Esophagus muscularis mucosa (tissue), 4 donors: ENCODE results near the gene PZP. TPM values are rescaled to one million over a fixed set of nuclear protein-coding genes. Genes with fewer than 3 reads are reported as not detected.

Experiments
- DNase-seq: peaks from one replicate; pipeline ENCODE4 v3.0.0-alpha.2; 2017; ENCODE audit errors: extremely low spot score
- H3K27ac ChIP-seq, 4 donors: fragments of 200-600 bp; sonication (generic); replicated peaks in 1 of 4; 1 replicate in 3 of 4; 2 replicates in 1 of 4; pipeline ENCODE4 v1.5.1; 2016 to 2019; ENCODE audit warnings: mild to moderate bottlenecking in 1 of 4
- H3K27me3 ChIP-seq, 4 donors: fragments of 200-600 bp; sonication (generic); one replicate each; pipeline versions ENCODE4 v1.5.1 to v1.6.0; 2016 to 2019
- H3K36me3 ChIP-seq, 4 donors: fragments of 200-600 bp; sonication (generic); one replicate each; pipeline ENCODE4 v1.5.1; 2016 to 2019
- H3K4me1 ChIP-seq, 4 donors: fragments of 200-600 bp; sonication (generic); one replicate each; pipeline ENCODE4 v1.5.1; 2016 to 2019
- H3K4me3 ChIP-seq, 4 donors: fragments of 200-600 bp; sonication (generic); 1 replicate in 2 of 4; 2 replicates in 2 of 4; pipeline ENCODE4 v1.5.1; 2016 to 2019; ENCODE audit warnings: mild to moderate bottlenecking in 4 of 4, moderate library complexity in 1 of 4
- H3K9me3 ChIP-seq, 4 donors: fragments of 200-600 bp; sonication (generic); 1 replicate in 3 of 4; 2 replicates in 1 of 4; pipeline ENCODE4 v1.5.1; 2016 to 2019
- CTCF ChIP-seq, 3 experiments: fragments of 200-600 bp in 2 of 3; fragments of 450-650 bp in 1 of 3; sonication (generic) in 2 of 3; IDR thresholded peaks; one replicate each; pipeline ENCODE4 v1.5.1; 2017 to 2019; ENCODE audit warnings: antibody characterized with exemption in 3 of 3, mild to moderate bottlenecking in 2 of 3, moderate library complexity in 1 of 3
- EP300 ChIP-seq: sonication (generic); formaldehyde crosslinking; IDR thresholded peaks from one replicate; pipeline ENCODE4 v1.6.1; 2017; ENCODE audit warnings: antibody characterized with exemption
- POLR2A ChIP-seq: fragments of 450-650 bp; IDR thresholded peaks from one replicate; pipeline ENCODE4 v1.6.1; 2017; ENCODE audit warnings: antibody characterized with exemption, moderate library complexity, mild to moderate bottlenecking, low read depth
- POLR2AphosphoS5 ChIP-seq, 2 donors: sonication (generic); formaldehyde crosslinking; IDR thresholded peaks; one replicate each; pipeline ENCODE4 v1.6.1; 2017; ENCODE audit warnings: antibody characterized with exemption in 2 of 2
- WGBS: methylation state at CpG from one replicate; pipeline ENCODE4 v1.1.5; 2018; 5-methylcytosine and 5-hydroxymethylcytosine counted together
- intact Hi-C: fragments of 100-400 bp; cut with DNase I; formaldehyde crosslinking; loops from one replicate; pipeline ENCODE4 v1.15.1; 2023
- total RNA-seq, 4 donors: library from RNA; depleted of rRNA; stranded (reverse); fragments of >200 nt; gene quantifications; one replicate each; pipeline versions ENCODE4 v1.1.0 to v1.2.1, GENCODE V29; 2016

PZP gene
- total RNA-seq, 4 donors from 2014 or later: 0.06 to 1.2 TPM; not detected in 2

GRCh38 chr12:9127484-9127883, 80.7 kb downstream of the PZP start:
- Histone ChIP-seq H3K9me3 (no peaks in the 10 kb centered on the region), H3K36me3 (no peaks in the 10 kb centered on the region), H3K4me1 (peaks cover 8 to 19% (median 17%) of the 10 kb centered on the region in 4 donors), H3K4me3 (no peak overlapping the region), H3K27me3 (no peaks in the 10 kb centered on the region), H3K27ac (no peak overlapping the region)
- WGBS: 95% methylated on average over 21 of the region's 21 CpGs
- intact Hi-C loops: no loop called here
- DNase-seq: no peak
- no peak for TF ChIP-seq POLR2AphosphoS5 (IDR thresholded peaks at IDR 0.05)

- peaks cover 17 to 37% (median 24%) of the 10 kb centered on the region in 4 donors for H3K4me1 ChIP-seq
- no peak for DNase-seq
- H3K9me3 ChIP-seq: no peaks in the 10 kb centered on the region
- H3K27ac ChIP-seq: peak overlapping the region; percentile 58 to 72 (median 67)
- 87% methylated on average over 6 of the region's 16 CpGs for WGBS
- intact Hi-C loops: no loop called here
- H3K36me3 ChIP-seq: no peaks in the 10 kb centered on the region
- H3K27me3 ChIP-seq: no peaks in the 10 kb centered on the region
- H3K4me3 ChIP-seq: peak overlapping the region; percentile 25 to 43 (median 36)
- TF ChIP-seq POLR2A (no peak), EP300 (no peak), CTCF (IDR thresholded peaks at IDR 0.05) (no peak), POLR2AphosphoS5 (IDR thresholded peaks at IDR 0.05) (no peak)
Observed at GRCh38 chr12:9124383-9125031, 83.7 kb downstream of the PZP start.

GRCh38 chr12:9123781-9124382, 84.3 kb downstream of the PZP start:
- intact Hi-C loops: no loop called here
- H3K4me1 ChIP-seq: peaks cover 21 to 42% (median 30%) of the 10 kb centered on the region in 4 donors
- no peak for DNase-seq
- no peaks in the 10 kb centered on the region for H3K27me3 ChIP-seq
- H3K9me3 ChIP-seq: no peaks in the 10 kb centered on the region
- no peak for TF ChIP-seq POLR2AphosphoS5 (IDR thresholded peaks at IDR 0.05)
- H3K4me3 ChIP-seq: peak overlapping the region; percentile 25 to 43 (median 36)
- 78% methylated on average over 14 of the region's 14 CpGs for WGBS
- no peaks in the 10 kb centered on the region for H3K36me3 ChIP-seq
- H3K27ac ChIP-seq: peak overlapping the region; percentile 58 to 72 (median 67)

- H3K4me3 ChIP-seq: peak overlapping the region in 2 of 4 donors; percentile 1 to 2
- no peaks in the 10 kb centered on the region for H3K27me3 ChIP-seq
- no peak for DNase-seq
- intact Hi-C loops: no loop called here
- WGBS: 70% methylated on average over 3 of the region's 3 CpGs
- peak overlapping the region in 2 of 4 donors; percentile 6 to 17 for H3K27ac ChIP-seq
- no peaks in the 10 kb centered on the region for H3K36me3 ChIP-seq
- no peaks in the 10 kb centered on the region for H3K9me3 ChIP-seq
- TF ChIP-seq POLR2A: no peak
- no peak for TF ChIP-seq CTCF (IDR thresholded peaks at IDR 0.05)
- TF ChIP-seq POLR2AphosphoS5 (IDR thresholded peaks at IDR 0.05): no peak
- TF ChIP-seq EP300: no peak
- H3K4me1 ChIP-seq: peaks cover 36 to 58% (median 48%) of the 10 kb centered on the region in 4 donors
Observed at GRCh38 chr12:9122091-9122609, 86.0 kb downstream of the PZP start.

- TF ChIP-seq CTCF (IDR thresholded peaks at IDR 0.05) (no peak), POLR2A (no peak), POLR2AphosphoS5 (IDR thresholded peaks at IDR 0.05) (no peak), EP300 (no peak)
- intact Hi-C loops: no loop called here
- H3K9me3 ChIP-seq: no peaks in the 10 kb centered on the region
- DNase-seq: no peak
- no peak overlapping the region for H3K4me3 ChIP-seq
- no peaks in the 10 kb centered on the region for H3K27me3 ChIP-seq
- H3K4me1 ChIP-seq: peaks cover 44 to 71% (median 59%) of the 10 kb centered on the region in 4 donors
- 91% methylated on average over 10 of the region's 10 CpGs for WGBS
- H3K27ac ChIP-seq: peak overlapping the region in 1 of 4 donors; percentile 81
- H3K36me3 ChIP-seq: no peaks in the 10 kb centered on the region
Observed at GRCh38 chr12:9120487-9121184, 87.6 kb downstream of the PZP start.
